ENCODE measurements around the gene EFCAB8.

GRCh38 chr20:32971703-32972161 is 113.0 kb downstream of the EFCAB8 start:
- TF ChIP-seq CTCF (IDR thresholded peaks at IDR 0.05; ENCODE audit: low read depth, low read length) = no peak
- no peak for TF ChIP-seq MYC (IDR thresholded peaks at IDR 0.05; ENCODE audit: low read depth, low read length)

Data from NB4 (cell line).